Left cardiac atrium (tissue), 2 donors: Measurements from ENCODE around the gene ZBTB48. TPM values are rescaled to one million over a fixed set of nuclear protein-coding genes. Genes with fewer than 3 reads are reported as not detected.

Experiments
- total RNA-seq, 2 donors: library from RNA; stranded (reverse); fragmentation: NEBNext Ultra II Directional; extraction: Animal tissue kit (Norgen Biotek cat#: 25700); gene quantifications; one replicate each; pipeline ENCODE4 v1.2.1, GENCODE V29; 2021
- donor health status: DM: no; HTN: yes; CAD: no; lungs with severe emphysema.
- donor health status: DM: yes; HTN: yes; CAD: no.

Gene ZBTB48
- total RNA-seq, 2 donors from 2014 or later, result 11.5 to 14.3 TPM

Other genes with a start within 250 kb of the ZBTB48 start
- 10 to 100 TPM in 1 of 2 donors, 1 to 10 TPM in 1; 9.9 to 12.9 TPM for gene ACOT7, start 186.2 kb upstream of the ZBTB48 start, total RNA-seq
- under 1 TPM in 1 of 2 donors, not detected in 1; 0.37 TPM for gene HES2, start 160.1 kb upstream of the ZBTB48 start, total RNA-seq
- gene ESPN, start 155.2 kb upstream of the ZBTB48 start, total RNA-seq, result under 1 TPM; 0.42 to 0.44 TPM
- 1 to 10 TPM; 5.5 to 5.9 TPM for gene TNFRSF25, start 113.8 kb upstream of the ZBTB48 start, total RNA-seq
- gene PLEKHG5, start 88.3 kb upstream of the ZBTB48 start, total RNA-seq, result 10 to 100 TPM; 10.7 to 11.8 TPM
- 10 to 100 TPM; 12.0 to 16.5 TPM for gene NOL9, start 25.5 kb upstream of the ZBTB48 start, total RNA-seq
- gene TAS1R1, start 24.7 kb upstream of the ZBTB48 start, total RNA-seq, result not detected
- gene KLHL21, start 22.9 kb downstream of the ZBTB48 start, total RNA-seq, result 10 to 100 TPM; 43.9 to 75.8 TPM
- 1 to 10 TPM; 7.8 to 9.0 TPM for gene PHF13, start 33.7 kb downstream of the ZBTB48 start, total RNA-seq
- 10 to 100 TPM in 1 of 2 donors, 1 to 10 TPM in 1; 8.9 to 14.6 TPM for gene THAP3, start 44.9 kb downstream of the ZBTB48 start, total RNA-seq
- 10 to 100 TPM; 54.5 to 57.1 TPM for gene DNAJC11, start 121.8 kb downstream of the ZBTB48 start, total RNA-seq
- 100 to 1,000 TPM; 109 to 128 TPM for gene CAMTA1, start 205.5 kb downstream of the ZBTB48 start, total RNA-seq